GM13976 (cell line): ENCODE data around the gene CEBPA.

ENCODE experiments used
- DNase-seq: peaks from one replicate; pipeline ENCODE4 v3.0.0; 2012; ENCODE audit warnings: low spot score
- in situ Hi-C: fragments of 300-500 bp; cut with MboI; formaldehyde crosslinking; loops from one replicate; pipeline ENCODE4 v1.12.0; 2022; ENCODE audit warnings: low sequenced_read_pairs, mixed read lengths, inconsistent platforms; ENCODE audit not compliant: unreplicated experiment
- TF ChIP-seq, protein P1 (sequence below): IDR thresholded peaks from 2 replicates; pipeline ENCODE4 v1.5.1; 2012; ENCODE audit warnings: borderline replicate concordance, mild to moderate bottlenecking; ENCODE audit not compliant: insufficient read depth; ENCODE audit errors: extremely low read depth, missing control alignments, control extremely low read depth

Gene CEBPA

DNA sequence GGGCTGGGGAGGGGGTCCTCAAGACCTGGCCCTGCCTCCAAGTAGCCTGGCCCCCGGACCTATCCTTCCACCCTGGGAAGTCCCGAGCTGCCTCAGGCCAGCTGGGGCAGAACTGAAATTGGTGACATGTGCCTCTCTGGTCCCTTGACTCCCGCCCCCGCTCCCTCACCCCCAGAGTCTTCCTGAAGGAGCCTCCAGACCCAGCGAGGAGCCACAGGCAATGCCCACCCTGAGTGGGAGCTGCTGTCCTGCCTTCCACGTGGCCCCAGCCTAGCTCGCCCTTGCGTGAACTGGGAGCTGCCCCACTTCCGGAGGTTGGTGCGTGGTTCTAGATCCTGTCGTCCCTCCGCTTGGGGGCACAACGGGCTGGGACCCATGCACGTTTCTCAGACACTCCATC is 34.6 kb downstream of the CEBPA start:
- TF ChIP-seq, protein P1, sequence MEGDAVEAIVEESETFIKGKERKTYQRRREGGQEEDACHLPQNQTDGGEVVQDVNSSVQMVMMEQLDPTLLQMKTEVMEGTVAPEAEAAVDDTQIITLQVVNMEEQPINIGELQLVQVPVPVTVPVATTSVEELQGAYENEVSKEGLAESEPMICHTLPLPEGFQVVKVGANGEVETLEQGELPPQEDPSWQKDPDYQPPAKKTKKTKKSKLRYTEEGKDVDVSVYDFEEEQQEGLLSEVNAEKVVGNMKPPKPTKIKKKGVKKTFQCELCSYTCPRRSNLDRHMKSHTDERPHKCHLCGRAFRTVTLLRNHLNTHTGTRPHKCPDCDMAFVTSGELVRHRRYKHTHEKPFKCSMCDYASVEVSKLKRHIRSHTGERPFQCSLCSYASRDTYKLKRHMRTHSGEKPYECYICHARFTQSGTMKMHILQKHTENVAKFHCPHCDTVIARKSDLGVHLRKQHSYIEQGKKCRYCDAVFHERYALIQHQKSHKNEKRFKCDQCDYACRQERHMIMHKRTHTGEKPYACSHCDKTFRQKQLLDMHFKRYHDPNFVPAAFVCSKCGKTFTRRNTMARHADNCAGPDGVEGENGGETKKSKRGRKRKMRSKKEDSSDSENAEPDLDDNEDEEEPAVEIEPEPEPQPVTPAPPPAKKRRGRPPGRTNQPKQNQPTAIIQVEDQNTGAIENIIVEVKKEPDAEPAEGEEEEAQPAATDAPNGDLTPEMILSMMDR: no peak
- in situ Hi-C loops: no loop called here
- no peak for DNase-seq

DNA sequence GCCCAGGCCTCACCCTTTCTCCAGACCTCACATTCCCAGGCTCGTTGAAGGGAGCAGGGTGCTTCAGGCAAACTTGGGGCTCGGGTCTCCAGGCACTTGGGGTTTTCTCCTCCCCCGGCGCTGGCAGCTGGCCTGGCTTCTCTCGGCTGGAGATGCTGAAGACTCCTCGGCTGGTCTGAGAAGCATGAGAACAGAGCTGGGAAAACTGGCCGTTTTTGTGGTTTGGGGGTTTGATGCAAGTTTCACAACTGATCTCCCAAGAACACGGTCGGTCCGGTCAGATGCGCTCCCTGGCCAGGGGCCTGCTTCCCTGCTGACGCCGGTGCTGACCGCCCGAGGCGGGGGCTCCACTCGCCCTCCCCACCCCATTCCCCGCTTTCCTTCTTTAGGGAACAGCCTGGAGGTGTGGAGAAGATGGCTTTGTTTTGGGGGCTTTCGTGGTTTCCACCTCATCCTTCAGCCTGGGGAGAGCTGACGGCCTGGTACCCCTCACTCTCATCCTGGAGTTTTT is 35.3 kb downstream of the CEBPA start:
- in situ Hi-C loops: no loop called here
- no peak for DNase-seq
- TF ChIP-seq, protein P1: no peak

DNA sequence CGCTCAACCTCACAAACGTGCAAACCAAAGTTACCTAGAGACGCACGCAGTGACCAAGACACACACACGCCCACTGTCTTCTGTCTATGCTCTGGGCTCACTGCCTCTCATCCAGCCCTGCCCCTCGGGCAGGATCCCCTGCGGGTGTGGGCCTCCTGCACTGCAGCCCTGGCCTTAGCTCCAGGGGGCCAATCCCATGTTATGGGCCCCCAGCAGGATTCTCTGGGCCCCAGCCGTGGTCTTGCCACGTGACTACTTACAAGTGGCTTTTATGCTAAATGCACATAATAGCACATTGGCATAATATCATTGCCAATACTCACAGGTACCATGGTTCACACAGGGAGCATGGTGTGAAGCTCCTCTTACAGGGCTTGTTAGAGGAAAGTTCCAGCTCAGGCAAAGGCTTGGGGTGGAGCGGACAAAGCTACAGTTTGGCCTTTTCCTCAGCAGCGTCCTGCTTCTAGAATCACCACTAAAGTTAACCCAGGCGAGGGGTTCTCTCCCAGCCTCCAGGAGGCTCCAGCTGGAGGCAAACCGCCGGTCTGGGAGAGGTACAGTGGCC is 37.4 kb downstream of the CEBPA start:
- TF ChIP-seq, protein P1: no peak
- in situ Hi-C loops: no loop called here
- no peak for DNase-seq

DNA sequence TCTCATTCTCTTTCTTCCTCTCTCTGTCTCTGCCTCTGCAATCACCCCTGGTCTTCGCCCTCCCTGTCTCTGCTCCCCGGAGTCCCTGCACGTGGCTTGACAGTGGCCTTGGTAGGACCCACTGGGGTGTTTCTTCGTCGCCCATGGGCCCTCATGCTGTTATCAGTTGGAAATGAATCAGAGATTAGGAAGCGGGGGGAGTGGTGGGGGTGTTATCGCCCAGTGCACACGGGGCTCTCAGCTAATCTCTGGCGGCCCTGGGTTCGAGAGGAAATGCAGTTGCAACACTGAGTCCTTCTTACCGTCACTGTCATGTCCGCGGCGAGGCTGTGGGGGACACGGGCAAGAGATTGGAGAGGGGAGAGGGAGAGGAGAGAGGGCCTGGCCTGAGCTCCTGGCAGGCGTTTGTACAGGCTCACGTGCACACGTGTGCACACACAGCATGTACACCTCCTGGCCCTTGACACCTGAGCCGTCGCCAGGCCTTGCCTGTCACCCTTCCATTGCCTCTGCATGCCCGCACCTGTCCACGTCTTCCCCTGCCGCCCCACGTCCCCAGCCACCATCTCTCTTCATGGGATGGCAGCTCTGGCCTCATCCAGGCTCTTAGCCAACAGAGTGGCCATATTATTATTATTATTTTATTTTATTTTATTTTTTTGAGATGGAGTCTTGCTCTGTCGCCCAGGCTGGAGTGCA is 38.9 kb downstream of the CEBPA start:
- in situ Hi-C loops: no loop called here
- DNase-seq: no peak
- TF ChIP-seq, protein P1: no peak

DNA sequence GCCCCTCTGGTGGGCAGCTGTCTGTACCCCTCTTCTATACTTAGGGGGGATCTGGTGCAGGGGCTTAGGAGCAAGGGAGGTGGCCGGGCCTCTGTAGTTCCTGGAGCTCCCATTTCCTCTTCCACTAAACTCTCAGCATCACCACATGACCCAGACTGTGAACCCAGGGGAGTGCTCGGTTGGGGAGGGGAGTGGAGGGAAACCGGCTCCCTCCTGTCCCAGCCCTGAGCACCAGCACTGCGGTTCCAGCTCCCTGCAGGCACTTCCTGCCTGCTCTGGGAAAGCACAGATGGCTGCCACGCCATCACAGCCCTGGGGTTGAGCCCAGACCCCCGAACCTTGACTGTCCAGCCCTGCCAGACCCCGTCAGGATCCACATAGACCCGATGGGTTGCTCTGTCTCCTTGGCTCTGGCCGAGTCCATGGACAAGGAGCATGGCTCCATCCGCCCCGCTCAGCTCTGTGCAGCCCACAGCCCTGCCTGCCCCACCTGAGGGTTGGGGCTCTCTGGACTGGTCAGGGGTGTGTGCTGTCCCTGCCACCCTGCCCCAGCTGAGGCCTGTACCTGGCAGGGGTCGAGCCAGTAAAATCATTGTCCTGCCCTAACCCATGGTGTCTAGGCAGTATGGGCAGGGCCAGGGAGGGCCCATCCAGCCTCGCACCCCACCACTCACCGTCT is 40.7 kb downstream of the CEBPA start:
- in situ Hi-C loops: no loop called here
- TF ChIP-seq, protein P1: no peak
- DNase-seq: no peak

DNA sequence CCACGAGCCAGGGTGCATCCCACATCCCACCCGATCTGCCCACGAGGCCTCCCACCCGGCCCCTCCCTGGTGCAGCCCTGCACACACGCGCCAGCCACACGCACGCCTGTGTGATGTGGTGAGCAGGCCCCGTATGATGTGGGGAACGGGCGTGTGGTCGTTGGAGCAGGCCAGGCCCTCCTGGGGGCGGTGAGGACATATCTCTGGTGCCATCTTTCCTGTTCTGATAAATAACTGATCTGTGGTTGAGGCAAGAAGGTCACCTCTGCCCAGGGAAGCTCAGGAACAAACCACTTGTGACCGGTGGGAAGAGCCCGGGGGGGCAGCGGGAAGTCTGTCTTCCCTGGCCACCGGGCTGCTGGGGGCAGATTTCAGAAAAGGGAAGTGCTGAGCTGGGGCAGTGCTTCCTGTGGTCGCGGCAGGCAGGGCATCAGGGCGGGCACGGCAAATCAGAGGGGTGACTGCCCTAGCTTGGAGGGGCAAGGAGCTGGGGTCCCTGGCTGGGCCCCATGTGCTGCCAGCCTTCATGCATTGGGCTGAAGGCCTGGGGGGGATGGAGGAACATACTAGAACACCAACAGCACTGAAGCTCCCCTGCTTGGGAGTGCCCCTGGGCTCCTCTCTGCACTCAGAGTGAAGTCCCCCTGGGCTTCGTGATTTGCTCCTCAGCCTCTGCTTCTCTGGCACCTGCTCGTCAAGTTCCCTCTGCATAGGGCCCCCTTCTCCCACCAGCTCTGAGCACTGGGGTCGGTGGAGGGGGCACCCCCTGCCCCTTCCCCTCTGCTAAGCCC is 41.5 kb downstream of the CEBPA start:
- in situ Hi-C loops: no loop called here
- DNase-seq: no peak
- TF ChIP-seq, protein P1: no peak
